H9 (cell line): ENCODE results near the gene TEKT3. TPM values are rescaled to one million over a fixed set of nuclear protein-coding genes. Genes with fewer than 3 reads are reported as not detected.

Experiments used
- DNase-seq: peaks from one replicate; pipeline ENCODE4 v3.0.0-alpha.2; 2017
- H2AFZ ChIP-seq: one replicate; pipeline ENCODE4 v1.6.1; 2013; ENCODE audit warnings: mild to moderate bottlenecking, low read length, control low read depth, moderate library complexity
- H2AK5ac ChIP-seq: 2 replicates; pipeline ENCODE4 v1.6.1; 2013; ENCODE audit warnings: low read length, control low read depth, mixed read lengths; ENCODE audit not compliant: insufficient read length
- H2BK120ac ChIP-seq: one replicate; pipeline ENCODE4 v1.6.1; 2013; ENCODE audit warnings: low read depth, mild to moderate bottlenecking, low read length, control low read depth, inconsistent platforms; ENCODE audit not compliant: poor library complexity, severe bottlenecking
- H2BK12ac ChIP-seq: 2 replicates; pipeline ENCODE4 v1.6.1; 2013; ENCODE audit warnings: low read length, control low read depth, mixed read lengths, low read depth; ENCODE audit not compliant: insufficient read length
- H2BK15ac ChIP-seq: 2 replicates; pipeline ENCODE4 v1.6.1; 2013; ENCODE audit warnings: low read depth, low read length, control low read depth
- H2BK20ac ChIP-seq: one replicate; pipeline ENCODE4 v1.6.1; 2013; ENCODE audit warnings: low read depth, mild to moderate bottlenecking, low read length, control low read depth, inconsistent platforms; ENCODE audit not compliant: poor library complexity, severe bottlenecking
- H2BK5ac ChIP-seq: 2 replicates; pipeline ENCODE4 v1.6.1; 2013; ENCODE audit warnings: low read length, control low read depth, mixed read lengths; ENCODE audit not compliant: insufficient read length
- H3K14ac ChIP-seq: 2 replicates; pipeline ENCODE4 v1.6.1; 2013; ENCODE audit warnings: low read length, control low read depth; ENCODE audit not compliant: insufficient read depth
- H3K18ac ChIP-seq: 2 replicates; pipeline ENCODE4 v1.6.1; 2013; ENCODE audit warnings: low read depth, mild to moderate bottlenecking, mixed read lengths, low read length, control low read depth; ENCODE audit not compliant: insufficient read length
- H3K23ac ChIP-seq: 2 replicates; pipeline ENCODE4 v1.6.1; 2013; ENCODE audit warnings: low read length, control low read depth, mixed read lengths, low read depth; ENCODE audit not compliant: insufficient read length
- H3K23me2 ChIP-seq: 2 replicates; pipeline ENCODE4 v1.6.1; 2013; ENCODE audit warnings: low read depth, mild to moderate bottlenecking, mixed read lengths, low read length, control low read depth; ENCODE audit not compliant: insufficient read length, poor library complexity, severe bottlenecking
- H3K27ac ChIP-seq: 2 replicates; pipeline ENCODE4 v1.5.1; 2013; ENCODE audit warnings: low read length, control low read depth, mixed read lengths, low read depth; ENCODE audit not compliant: insufficient read length
- H3K27me3 ChIP-seq: 2 replicates; pipeline ENCODE4 v1.6.1; 2013; ENCODE audit warnings: low read length, control low read depth, inconsistent platforms; ENCODE audit not compliant: insufficient read depth
- H3K4ac ChIP-seq: 2 replicates; pipeline ENCODE4 v1.6.1; 2013; ENCODE audit warnings: low read depth, mild to moderate bottlenecking, control low read depth, inconsistent platforms, low read length, moderate library complexity
- H3K4me1 ChIP-seq: 2 replicates; pipeline ENCODE4 v1.6.1; 2013; ENCODE audit warnings: low read length, control low read depth, inconsistent platforms; ENCODE audit not compliant: insufficient read depth
- H3K4me2 ChIP-seq: 2 replicates; pipeline ENCODE4 v1.6.1; 2013; ENCODE audit warnings: low read length, control low read depth, mixed read lengths; ENCODE audit not compliant: insufficient read length, insufficient read depth
- H3K56ac ChIP-seq: 2 replicates; pipeline ENCODE4 v1.6.1; 2013; ENCODE audit warnings: low read depth, mild to moderate bottlenecking, mixed read lengths, low read length, control low read depth; ENCODE audit not compliant: insufficient read length
- H3K79me1 ChIP-seq: 2 replicates; pipeline ENCODE4 v1.6.1; 2013; ENCODE audit warnings: low read depth, mild to moderate bottlenecking, moderate library complexity, low read length, control low read depth, inconsistent platforms; ENCODE audit not compliant: insufficient read depth, poor library complexity, severe bottlenecking
- H3K79me2 ChIP-seq: 2 replicates; pipeline ENCODE4 v1.6.1; 2013; ENCODE audit warnings: low read length, control low read depth, inconsistent platforms; ENCODE audit not compliant: insufficient read depth
- H3K9ac ChIP-seq: 2 replicates; pipeline ENCODE4 v1.6.1; 2013; ENCODE audit warnings: low read length, control low read depth, mixed read lengths; ENCODE audit not compliant: insufficient read length; ENCODE audit errors: extremely low read depth
- H3K9me3 ChIP-seq: one replicate; pipeline ENCODE4 v1.6.1; 2013; ENCODE audit warnings: low read depth, low read length, inconsistent platforms; ENCODE audit not compliant: control insufficient read depth
- H3T11ph ChIP-seq: one replicate; pipeline ENCODE4 v1.6.1; 2013; ENCODE audit warnings: mild to moderate bottlenecking, low read length, control low read depth, inconsistent platforms
- H4K20me1 ChIP-seq: one replicate; pipeline ENCODE4 v1.6.1; 2013; ENCODE audit not compliant: control insufficient read depth, insufficient read length, insufficient read depth
- H4K5ac ChIP-seq: 2 replicates; pipeline ENCODE4 v1.6.1; 2013; ENCODE audit warnings: low read depth, mild to moderate bottlenecking, mixed read lengths, low read length, control low read depth; ENCODE audit not compliant: insufficient read length
- H4K8ac ChIP-seq: replicated peaks from 2 replicates; pipeline ENCODE4 v1.6.1; 2013; ENCODE audit warnings: low read length, control low read depth, mixed read lengths, low read depth; ENCODE audit not compliant: insufficient read length
- H4K91ac ChIP-seq: 2 replicates; pipeline ENCODE4 v1.6.1; 2013; ENCODE audit warnings: low read depth, mild to moderate bottlenecking, moderate library complexity, mixed read lengths, low read length, control low read depth; ENCODE audit not compliant: insufficient read length
- H3K27ac Mint-ChIP-seq, 3 experiments: 2 replicates in 2 of 3; 3 replicates in 1 of 3; pipeline ENCODE4 v1.8.0; 2020 to 2021; ENCODE audit warnings: mixed read lengths in 3 of 3, mild to moderate bottlenecking in 1 of 3, moderate library complexity in 1 of 3
- H3K27me3 Mint-ChIP-seq: 2 replicates; pipeline ENCODE4 v1.8.0; 2021; ENCODE audit warnings: low read depth, mild to moderate bottlenecking, moderate library complexity, mixed read lengths
- H3K36me3 Mint-ChIP-seq, 3 experiments: 2 replicates in 2 of 3; 3 replicates in 1 of 3; pipeline ENCODE4 v1.8.0; 2020 to 2021; ENCODE audit warnings: low read depth in 3 of 3, mixed read lengths in 3 of 3; ENCODE audit not compliant: insufficient read depth in 1 of 3
- H3K4me1 Mint-ChIP-seq, 2 experiments: 2 replicates each; pipeline ENCODE4 v1.8.0; 2020; ENCODE audit warnings: mixed read lengths in 2 of 2
- H3K4me3 Mint-ChIP-seq, 2 experiments: 2 replicates in 1 of 2; 3 replicates in 1 of 2; pipeline ENCODE4 v1.8.0; 2020 to 2021; ENCODE audit warnings: mild to moderate bottlenecking in 2 of 2, mixed read lengths in 2 of 2, moderate library complexity in 1 of 2
- H3K9me3 Mint-ChIP-seq, 2 experiments: 2 replicates in 1 of 2; 3 replicates in 1 of 2; pipeline ENCODE4 v1.8.0; 2020; ENCODE audit warnings: mild to moderate bottlenecking in 2 of 2, mixed read lengths in 2 of 2, moderate library complexity in 1 of 2
- CTCF ChIP-seq: fragments of 200-600 bp; sonication (generic); conservative IDR thresholded peaks from 3 replicates; pipeline ENCODE4 v1.8.0; 2021; ENCODE audit warnings: antibody characterized with exemption, mild to moderate bottlenecking
- WGBS: extraction: QIAGEN DNeasy Blood & Tissue Kit; methylation state at CpG from one replicate; pipeline ENCODE4 v1.1.7; 2013; ENCODE audit warnings: missing lambda C conversion rate, low lambda C conversion rate, mixed read lengths; ENCODE audit not compliant: insufficient read length; ENCODE audit errors: extremely low coverage; 5-methylcytosine and 5-hydroxymethylcytosine counted together
- total RNA-seq: library from RNA; stranded (reverse); gene quantifications from 2 replicates; pipeline ENCODE4 v1.2.1, GENCODE V29; 2021

Gene TEKT3
- total RNA-seq, 1 experiment from 2014 or later, result 0.42 TPM

- Mint-ChIP-seq H3K27ac (no peak overlapping the region), H3K9me3 (no peaks in the 10 kb centered on the region)
- no peak overlapping the region for H4K91ac ChIP-seq
Measured at GRCh38 chr17:15281909-15282308, 59.5 kb downstream of the TEKT3 start.

More at GRCh38 chr17:15281909-15282308, 59.5 kb downstream of the TEKT3 start:
- H2AK5ac ChIP-seq, result no peak overlapping the region
- H2AFZ ChIP-seq, result no peak overlapping the region
- H3K4ac ChIP-seq, result no peak overlapping the region
- H3K4me1 ChIP-seq, result no peaks in the 10 kb centered on the region; the same call in none of the 2 replicates
- no peak overlapping the region for H3K27ac ChIP-seq
- no peaks in the 10 kb centered on the region for H4K20me1 ChIP-seq
- H2BK12ac ChIP-seq, result no peak overlapping the region
- H3K4me2 ChIP-seq, result no peak overlapping the region
- H2BK20ac ChIP-seq, result no peak overlapping the region
- Mint-ChIP-seq H3K27me3 (peaks cover 15% of the 10 kb centered on the region), H3K36me3 (no peaks in the 10 kb centered on the region), H3K4me3 (no peak overlapping the region), H3K4me1 (peaks cover 7 to 9% of the 10 kb centered on the region in 2 experiments)
- WGBS, result no CpG with 5 or more reads among the region's 3 CpGs
- H3K79me1 ChIP-seq, result no peaks in the 10 kb centered on the region
- no peak overlapping the region for H2BK120ac ChIP-seq
- H3T11ph ChIP-seq, result no peak overlapping the region
- no peak overlapping the region for H3K9ac ChIP-seq
- H2BK15ac ChIP-seq, result no peak overlapping the region
- H4K5ac ChIP-seq, result no peak overlapping the region
- no peak overlapping the region for H3K56ac ChIP-seq
- H3K79me2 ChIP-seq, result no peaks in the 10 kb centered on the region
- no peak overlapping the region for H4K8ac ChIP-seq
- H2BK5ac ChIP-seq, result no peak overlapping the region
- no peak for TF ChIP-seq CTCF
- H3K23me2 ChIP-seq, result no peaks in the 10 kb centered on the region
- no peaks in the 10 kb centered on the region for H3K9me3 ChIP-seq
- H3K23ac ChIP-seq, result no peak overlapping the region
- no peak overlapping the region for H3K18ac ChIP-seq
- DNase-seq, result no peak
- no peak overlapping the region for H3K14ac ChIP-seq
- H3K27me3 ChIP-seq, result no peaks in the 10 kb centered on the region
